Lung microvascular endothelial cell (primary cell): ENCODE measurements around the gene ELANE. TPM values are rescaled to one million over a fixed set of nuclear protein-coding genes. Genes with fewer than 3 reads are reported as not detected.
"Not testable (repeated sequence)": the region's sequence is repeated elsewhere in the genome, so short reads cannot be mapped to it uniquely, and the experiment has no call there.

Experiments used
- DNase-seq, 2 donors: peaks; one replicate each; pipeline versions ENCODE4 v3.0.0 to v3.0.0-alpha.2; 2010; ENCODE audit warnings: low read depth in 2 of 2
- total RNA-seq: library from RNA; depleted of rRNA; stranded (reverse); fragments of >200 nt; gene quantifications from 2 replicates; pipeline ENCODE4 v1.2.1, GENCODE V29; 2014

The ELANE gene
- total RNA-seq, 1 donor from 2014 or later = not detected

DNA sequence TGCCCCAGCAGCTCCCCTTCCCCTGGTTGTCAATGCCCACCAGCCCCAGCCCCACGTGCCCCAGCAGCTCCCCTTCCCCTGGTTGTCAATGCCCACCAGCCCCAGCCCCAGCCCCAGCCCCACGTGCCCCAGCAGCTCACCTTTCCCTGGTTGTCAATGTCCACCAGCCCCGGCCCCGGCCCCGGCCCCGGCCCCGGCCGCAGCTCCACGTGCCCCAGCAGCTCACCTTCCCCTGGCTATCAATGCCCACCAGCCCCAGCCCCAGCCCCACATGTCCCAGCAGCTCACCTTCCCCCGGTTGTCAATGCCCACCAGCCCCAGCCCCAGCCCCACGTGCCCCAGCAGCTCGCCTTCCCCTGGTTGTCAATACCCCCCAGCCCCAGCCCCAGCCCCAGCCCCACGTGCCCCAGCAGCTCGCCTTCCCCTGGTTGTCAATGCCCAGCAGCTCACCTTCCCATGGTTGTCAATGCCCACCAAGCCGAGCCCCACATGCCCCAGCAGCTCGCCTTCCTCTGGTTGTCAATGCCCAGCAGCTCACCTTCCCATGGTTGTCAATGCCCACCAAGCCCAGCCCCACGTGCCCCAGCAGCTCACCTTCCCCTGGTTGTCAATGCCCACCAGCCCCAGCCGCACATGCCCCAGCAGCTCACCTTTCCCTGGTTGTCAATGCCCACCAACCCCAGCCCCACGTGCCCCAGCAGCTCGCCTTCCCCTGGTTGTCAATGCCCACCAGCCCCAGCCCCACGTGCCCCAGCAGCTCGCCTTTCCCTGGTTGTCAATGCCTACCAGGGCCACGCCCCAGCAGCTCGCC lies 26.9 kb downstream of the ELANE start:
- not testable (repeated sequence) for DNase-seq

GRCh38 chr19:879711-880438 lies 27.8 kb downstream of the ELANE start:
- no peak for DNase-seq

GRCh38 chr19:881385-882071 lies 29.4 kb downstream of the ELANE start:
- no peak for DNase-seq

- no peak for DNase-seq
These were observed 30.9 kb downstream of the ELANE start for GRCh38 chr19:882871-883497.

DNA sequence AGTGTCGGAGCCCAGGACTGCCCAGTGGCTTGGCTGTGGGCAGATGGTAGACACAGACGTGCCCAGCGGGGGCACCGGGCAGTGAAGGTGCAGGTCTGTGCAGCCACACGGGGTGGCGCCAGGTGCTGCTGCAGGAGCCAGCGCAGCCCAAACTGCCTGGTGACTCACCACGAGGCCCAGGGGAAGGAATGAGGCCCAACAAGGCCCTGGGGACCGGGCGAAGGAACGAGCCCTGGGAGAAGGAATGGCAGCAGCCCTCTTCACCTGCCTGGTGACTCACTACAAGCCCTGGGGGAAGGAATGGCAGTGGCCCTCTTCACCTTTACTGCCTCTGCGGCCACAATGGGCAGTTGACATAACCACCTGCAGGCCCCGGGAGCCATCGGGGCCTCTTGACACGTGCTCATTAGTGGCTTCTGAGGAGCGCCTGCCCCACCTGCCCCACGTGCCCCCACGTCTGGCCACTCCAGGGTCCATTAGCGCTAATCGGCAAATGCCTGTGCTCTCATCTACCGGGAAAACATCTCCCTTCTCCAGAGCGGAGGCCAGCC lies 31.6 kb downstream of the ELANE start:
- DNase-seq = no peak

DNA sequence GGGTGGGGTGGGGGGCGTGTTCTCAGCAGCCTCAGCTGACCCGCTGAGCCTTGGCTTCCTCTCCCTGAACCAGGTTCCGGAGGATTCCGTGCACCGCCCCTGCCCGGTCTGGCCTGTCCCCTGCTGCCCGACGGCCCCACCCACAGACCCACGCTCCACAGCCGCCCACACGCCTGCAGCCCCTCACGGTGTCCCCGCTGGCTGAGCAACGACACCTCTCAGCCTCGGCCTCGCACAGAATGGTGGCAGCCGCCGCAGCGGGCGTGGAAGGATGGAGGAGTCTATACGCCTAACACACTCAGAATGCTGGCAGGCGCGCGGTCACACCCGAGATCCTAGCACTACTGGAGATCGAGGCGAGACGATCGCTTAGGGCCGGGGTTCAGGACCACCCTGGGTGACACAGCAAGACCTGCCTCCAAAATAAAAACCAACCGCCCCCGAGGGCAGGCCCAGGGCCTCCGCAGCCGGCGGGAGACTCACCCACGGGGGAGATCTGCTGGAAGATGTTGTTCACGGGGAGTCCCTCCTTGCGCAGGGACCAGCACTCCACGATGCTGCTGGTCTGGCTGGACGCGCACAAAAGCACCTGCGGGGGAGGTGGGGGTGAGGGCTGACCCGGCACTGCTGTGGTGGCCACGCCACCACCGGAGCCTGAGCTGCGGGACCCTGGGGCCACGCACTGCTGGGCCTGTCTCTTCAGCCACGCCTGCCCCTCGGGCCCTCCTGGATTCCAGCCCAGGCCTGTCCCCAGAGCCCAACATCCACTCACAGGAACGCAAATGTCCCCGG lies 32.5 kb downstream of the ELANE start:
- DNase-seq = no peak

DNA sequence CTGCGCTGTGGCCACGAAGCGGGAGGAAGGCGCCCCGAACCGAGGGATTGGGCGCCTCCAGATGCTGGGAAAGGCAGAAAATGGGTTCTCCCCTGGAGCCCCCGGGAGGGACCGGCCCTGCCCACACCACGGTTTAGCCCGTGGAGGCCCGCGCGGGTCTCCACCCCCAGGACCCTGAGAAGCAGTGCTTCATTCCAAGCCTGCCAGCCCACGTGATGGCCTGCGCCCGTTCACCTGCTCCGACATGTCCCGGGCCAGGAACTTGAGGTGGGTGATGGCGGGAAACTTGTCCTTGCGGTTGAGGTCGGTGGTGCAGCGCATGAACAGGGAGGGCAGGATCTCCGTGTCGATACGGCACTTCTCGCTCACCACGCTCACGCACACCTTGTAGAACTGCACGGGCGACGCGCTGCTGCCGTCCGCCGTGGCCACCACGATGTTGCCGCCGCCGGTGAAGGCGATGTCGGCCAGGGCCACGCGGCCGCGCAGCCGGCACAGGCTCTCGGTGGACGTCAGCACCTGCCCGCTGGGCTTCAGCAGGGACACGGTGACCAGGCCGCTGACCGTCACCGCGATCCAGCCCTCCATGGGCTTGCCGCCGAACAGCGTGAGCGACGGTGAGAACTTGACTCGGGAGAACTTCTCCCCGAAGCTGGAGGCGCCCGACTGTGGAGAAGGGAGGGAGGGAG lies 33.6 kb downstream of the ELANE start:
- DNase-seq = no peak

DNA sequence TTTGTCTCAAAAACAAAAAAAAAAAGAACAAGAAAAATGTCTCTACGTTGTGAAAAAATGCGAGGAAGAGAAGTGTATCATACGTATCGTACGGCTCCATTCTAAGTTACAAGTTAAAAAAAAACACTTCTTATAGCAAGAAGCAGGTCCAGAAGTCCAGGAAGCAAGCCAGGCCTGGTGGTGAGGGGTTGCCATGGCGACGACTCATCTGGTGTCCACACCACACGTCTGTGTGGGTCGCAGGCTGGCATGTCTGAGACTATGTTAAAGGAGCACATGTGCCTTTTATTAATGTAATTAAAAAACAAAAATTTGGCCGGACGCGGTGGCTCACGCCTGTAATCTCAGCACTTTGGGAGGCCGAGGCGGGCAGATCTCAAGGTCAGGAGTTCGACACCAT lies 35.0 kb downstream of the ELANE start:
- DNase-seq = peak in 1 of 2 donors; percentile 30

- DNase-seq = no peak
These were observed 35.5 kb downstream of the ELANE start for GRCh38 chr19:887599-887998.

DNA sequence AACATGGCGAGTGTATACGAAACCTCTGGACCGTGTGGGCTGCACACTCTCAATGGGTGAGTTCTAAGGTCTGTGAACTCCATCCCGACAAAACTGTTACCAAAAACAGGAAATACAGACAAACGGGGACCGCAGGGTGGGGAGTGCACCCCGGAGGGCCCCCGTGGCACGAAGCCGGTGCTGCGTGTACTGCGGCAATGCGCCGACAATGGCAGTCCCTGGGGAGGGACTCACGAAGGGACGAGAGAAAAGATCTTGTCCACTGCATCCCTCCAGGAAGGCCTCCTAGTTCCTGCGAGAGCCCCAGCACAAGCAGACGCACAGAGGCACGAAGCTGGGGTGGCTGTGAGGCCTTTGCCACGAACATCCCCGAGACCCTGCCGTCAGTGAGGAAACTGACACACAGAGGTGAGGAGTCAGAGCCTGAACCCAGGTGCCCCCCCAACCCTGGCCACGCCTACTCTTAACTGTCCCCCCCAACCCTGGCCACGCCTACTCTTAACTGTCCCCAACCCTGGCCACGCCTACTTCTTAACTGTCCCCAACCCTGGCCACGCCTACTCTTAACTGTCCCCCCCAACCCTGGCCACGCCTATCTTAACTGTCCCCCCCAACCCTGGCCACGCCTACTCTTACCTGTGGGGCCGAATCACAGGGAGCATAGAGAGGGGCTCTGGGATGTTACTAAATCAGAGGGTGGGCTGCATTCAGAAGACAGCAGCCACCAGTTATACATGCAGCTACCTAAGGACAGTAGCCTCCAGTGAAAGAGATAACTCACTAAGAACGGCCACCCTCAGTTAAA lies 36.7 kb downstream of the ELANE start:
- no peak for DNase-seq

- no peak for DNase-seq
These were observed 37.7 kb downstream of the ELANE start for GRCh38 chr19:889662-890295.

- DNase-seq = no peak
These were observed 38.7 kb downstream of the ELANE start for GRCh38 chr19:890831-891230.

GRCh38 chr19:891421-892200 lies 39.5 kb downstream of the ELANE start:
- not testable (repeated sequence) for DNase-seq

GRCh38 chr19:892243-892893 lies 40.3 kb downstream of the ELANE start:
- DNase-seq = no peak

- peak; percentile 94 to 96 for DNase-seq
These were observed 41.0 kb downstream of the ELANE start, which contains the start of the genes MED16 and RNU6-9 for GRCh38 chr19:892894-893689. Gene MED16 (minus strand): TSS chr19:893187. CDS start chr19:891131, 2,056 bp downstream. Gene RNU6-9 (plus strand): TSS chr19:893484.

GRCh38 chr19:896434-896833 lies 44.3 kb downstream of the ELANE start:
- no peak for DNase-seq
